Spleen (tissue), 11 donors: ENCODE measurements around the gene CCL4. TPM values are rescaled to one million over a fixed set of nuclear protein-coding genes. Genes with fewer than 3 reads are reported as not detected.

ENCODE experiments used
- DNase-seq: peaks from one replicate; pipeline ENCODE4 v3.0.0-alpha.2; 2020
- H3K27ac ChIP-seq, 8 donors: fragments of 200-600 bp; sonication (generic) in 7 of 8; 1 replicate in 4 of 8; 2 replicates in 4 of 8; pipeline versions ENCODE4 v1.5.0 to v1.8.0; 2016 to 2021; ENCODE audit warnings: inconsistent platforms in 4 of 8, mild to moderate bottlenecking in 4 of 8, moderate library complexity in 1 of 8
- H3K27me3 ChIP-seq, 7 donors: fragments of 200-600 bp; sonication (generic) in 6 of 7; replicated peaks in 1 of 7; 1 replicate in 4 of 7; 2 replicates in 3 of 7; pipeline versions ENCODE4 v1.5.0 to v1.8.0; 2016 to 2021; ENCODE audit warnings: inconsistent platforms in 3 of 7, mild to moderate bottlenecking in 1 of 7
- H3K36me3 ChIP-seq, 6 donors: fragments of 200-600 bp; sonication (generic) in 5 of 6; 1 replicate in 4 of 6; 2 replicates in 2 of 6; pipeline versions ENCODE4 v1.5.0 to v1.8.0; 2016 to 2021; ENCODE audit warnings: inconsistent platforms in 2 of 6
- H3K4me1 ChIP-seq, 6 donors: fragments of 200-600 bp; sonication (generic) in 5 of 6; 1 replicate in 3 of 6; 2 replicates in 3 of 6; pipeline versions ENCODE4 v1.5.0 to v1.8.0; 2016 to 2021; ENCODE audit warnings: inconsistent platforms in 3 of 6
- H3K4me3 ChIP-seq, 8 donors: fragments of 200-600 bp; sonication (generic) in 7 of 8; 1 replicate in 4 of 8; 2 replicates in 4 of 8; pipeline versions ENCODE4 v1.5.0 to v1.8.0; 2016 to 2021; ENCODE audit warnings: inconsistent platforms in 4 of 8, mild to moderate bottlenecking in 4 of 8, moderate library complexity in 2 of 8
- H3K9me3 ChIP-seq, 8 donors: fragments of 200-600 bp; sonication (generic) in 7 of 8; 1 replicate in 4 of 8; 2 replicates in 4 of 8; pipeline versions ENCODE4 v1.5.0 to v1.8.0; 2016 to 2021; ENCODE audit warnings: inconsistent platforms in 4 of 8
- POLR2A ChIP-seq, 3 donors: fragments of 450-650 bp; IDR thresholded peaks; one replicate each; pipeline ENCODE4 v1.5.1; 2017; ENCODE audit warnings: antibody characterized with exemption in 3 of 3, mild to moderate bottlenecking in 1 of 3
- POLR2AphosphoS5 ChIP-seq, 3 donors: sonication (generic); formaldehyde crosslinking; IDR thresholded peaks; one replicate each; pipeline ENCODE4 v1.5.1; 2017; ENCODE audit warnings: antibody characterized with exemption in 3 of 3
- WGBS, 5 donors: extraction: QIAGEN DNeasy Blood & Tissue Kit in 3 of 5; methylation state at CpG; one replicate each; pipeline versions ENCODE4 v1.1.5 to v1.1.7; 2013 to 2018; 5-methylcytosine and 5-hydroxymethylcytosine counted together
- intact Hi-C: fragments of 100-400 bp; cut with DNase I; formaldehyde crosslinking; loops from one replicate; pipeline ENCODE4 v1.15.0; 2023; ENCODE audit warnings: low total_unique reads
- polyA plus RNA-seq, 3 donors: library from polyadenylated mRNA; stranded (reverse); fragments of 200-250 nt; gene quantifications; one replicate each; pipeline ENCODE4 v1.2.1, GENCODE V29; 2013
- total RNA-seq, 7 donors: library from RNA; depleted of rRNA in 3 of 7; stranded (reverse); fragments of >200 nt in 3 of 7; fragmentation: NEBNext Ultra II Directional in 4 of 7; extraction: Animal tissue kit (Norgen Biotek cat#: 25700) in 4 of 7; gene quantifications; one replicate each; pipeline versions ENCODE4 v1.1.0 to v1.2.1, GENCODE V29; 2016 to 2021
- TF ChIP-seq, protein P1 (sequence below), 11 experiments: fragments of 200-600 bp in 7 of 11; fragments of 450-650 bp in 4 of 11; sonication (generic) in 4 of 11; IDR thresholded peaks in 8 of 11; conservative IDR thresholded peaks in 3 of 11; 1 replicate in 7 of 11; 2 replicates in 4 of 11; pipeline versions ENCODE4 v1.4.0 to v1.8.0; 2016 to 2021; ENCODE audit warnings: antibody characterized with exemption in 11 of 11, inconsistent platforms in 4 of 11, mild to moderate bottlenecking in 1 of 11
- donor health status: healthy with polysubstance abuse.
- donor health status: DM: no; HTN: no; CAD: no; lungs with moderate emphysema.
- donor health status: DM: no; HTN: no; CAD: no.
- donor health status: Bipolar disorder and iron deficiency.
- donor health status: healthy.
- donor health status: DM: no; HTN: no; CAD: no.
- donor health status: DM: yes; HTN: yes; CAD: no.

The CCL4 gene
- total and polyA plus RNA-seq, 10 donors: 10.1 to 81.0 (median 33.1) TPM

DNA sequence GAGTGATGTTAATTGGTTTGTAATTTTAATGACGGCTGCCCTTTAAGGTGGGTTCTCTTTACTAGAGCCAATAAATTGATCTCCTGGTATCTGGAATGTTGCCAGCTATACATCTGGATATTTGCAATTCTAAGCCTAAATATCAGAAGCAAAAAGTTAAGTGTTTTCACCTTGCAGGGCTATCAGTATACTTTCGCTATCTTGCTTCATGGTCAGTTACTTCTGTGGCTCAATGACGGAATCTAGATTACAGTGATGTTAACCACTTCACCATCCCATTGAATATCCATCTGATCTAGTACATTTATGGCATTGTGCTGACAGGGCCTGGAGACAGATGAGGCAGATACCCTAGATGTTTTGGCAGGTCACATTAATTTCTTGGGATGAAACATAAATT, 28.3 kb downstream of the CCL4 start:
- no peak for DNase-seq
- Histone ChIP-seq H3K9me3 (peaks cover 0 to 4% (median 0%) of the 10 kb centered on the region in 8 donors), H3K27me3 (no peaks in the 10 kb centered on the region), H3K4me3 (no peak overlapping the region), H3K36me3 (no peaks in the 10 kb centered on the region), H3K27ac (peak overlapping the region in 2 of 8 donors; percentile 21 to 28), H3K4me1 (peaks cover 25 to 99% (median 68%) of the 10 kb centered on the region in 6 donors)
- 72 to 89% (median 83%) methylated on average over 3 of the region's 3 CpGs for WGBS, 5 donors
- intact Hi-C loops: no loop called here
- TF ChIP-seq, protein P1, sequence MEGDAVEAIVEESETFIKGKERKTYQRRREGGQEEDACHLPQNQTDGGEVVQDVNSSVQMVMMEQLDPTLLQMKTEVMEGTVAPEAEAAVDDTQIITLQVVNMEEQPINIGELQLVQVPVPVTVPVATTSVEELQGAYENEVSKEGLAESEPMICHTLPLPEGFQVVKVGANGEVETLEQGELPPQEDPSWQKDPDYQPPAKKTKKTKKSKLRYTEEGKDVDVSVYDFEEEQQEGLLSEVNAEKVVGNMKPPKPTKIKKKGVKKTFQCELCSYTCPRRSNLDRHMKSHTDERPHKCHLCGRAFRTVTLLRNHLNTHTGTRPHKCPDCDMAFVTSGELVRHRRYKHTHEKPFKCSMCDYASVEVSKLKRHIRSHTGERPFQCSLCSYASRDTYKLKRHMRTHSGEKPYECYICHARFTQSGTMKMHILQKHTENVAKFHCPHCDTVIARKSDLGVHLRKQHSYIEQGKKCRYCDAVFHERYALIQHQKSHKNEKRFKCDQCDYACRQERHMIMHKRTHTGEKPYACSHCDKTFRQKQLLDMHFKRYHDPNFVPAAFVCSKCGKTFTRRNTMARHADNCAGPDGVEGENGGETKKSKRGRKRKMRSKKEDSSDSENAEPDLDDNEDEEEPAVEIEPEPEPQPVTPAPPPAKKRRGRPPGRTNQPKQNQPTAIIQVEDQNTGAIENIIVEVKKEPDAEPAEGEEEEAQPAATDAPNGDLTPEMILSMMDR (IDR thresholded peaks at IDR 0.05 in 8 of 11, conservative IDR thresholded peaks at IDR 0.05 in 3 of 11): no peak
- TF ChIP-seq POLR2A (IDR thresholded peaks at IDR 0.05) (no peak), POLR2AphosphoS5 (IDR thresholded peaks at IDR 0.05) (no peak)

DNA sequence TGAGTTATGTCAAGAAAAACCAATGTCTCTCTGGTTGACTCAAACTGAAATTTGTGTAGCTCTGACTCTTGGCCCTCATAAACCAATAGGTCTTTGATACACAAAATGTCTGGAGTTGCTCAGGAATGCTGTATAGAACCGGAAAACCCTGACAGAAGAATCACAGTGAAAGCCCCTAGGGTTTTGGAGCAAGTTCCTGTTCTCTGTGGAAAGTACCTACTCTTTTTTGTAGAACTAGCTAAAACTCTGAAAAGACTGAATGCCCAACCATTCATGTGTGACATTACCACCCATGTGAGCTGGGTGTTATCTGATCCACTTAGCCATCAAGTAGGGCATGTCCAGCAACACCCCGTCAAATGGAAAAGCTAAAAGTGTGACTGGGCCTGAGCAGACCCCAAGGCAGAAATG, 28.8 kb downstream of the CCL4 start:
- TF ChIP-seq POLR2AphosphoS5 (IDR thresholded peaks at IDR 0.05): no peak
- TF ChIP-seq, protein P1 (IDR thresholded peaks at IDR 0.05 in 8 of 11, conservative IDR thresholded peaks at IDR 0.05 in 3 of 11): no peak
- no peak for TF ChIP-seq POLR2A (IDR thresholded peaks at IDR 0.05)
- Histone ChIP-seq H3K27me3 (no peaks in the 10 kb centered on the region), H3K27ac (peak overlapping the region in 4 of 8 donors; percentile 1 to 39 (median 24)), H3K4me3 (no peak overlapping the region), H3K36me3 (no peaks in the 10 kb centered on the region), H3K9me3 (no peaks in the 10 kb centered on the region), H3K4me1 (peaks cover 25 to 98% (median 63%) of the 10 kb centered on the region in 6 donors)
- intact Hi-C loops: no loop called here
- WGBS, 5 donors: 57 to 81% (median 69%) methylated on average over 2 of the region's 2 CpGs
- DNase-seq: no peak

DNA sequence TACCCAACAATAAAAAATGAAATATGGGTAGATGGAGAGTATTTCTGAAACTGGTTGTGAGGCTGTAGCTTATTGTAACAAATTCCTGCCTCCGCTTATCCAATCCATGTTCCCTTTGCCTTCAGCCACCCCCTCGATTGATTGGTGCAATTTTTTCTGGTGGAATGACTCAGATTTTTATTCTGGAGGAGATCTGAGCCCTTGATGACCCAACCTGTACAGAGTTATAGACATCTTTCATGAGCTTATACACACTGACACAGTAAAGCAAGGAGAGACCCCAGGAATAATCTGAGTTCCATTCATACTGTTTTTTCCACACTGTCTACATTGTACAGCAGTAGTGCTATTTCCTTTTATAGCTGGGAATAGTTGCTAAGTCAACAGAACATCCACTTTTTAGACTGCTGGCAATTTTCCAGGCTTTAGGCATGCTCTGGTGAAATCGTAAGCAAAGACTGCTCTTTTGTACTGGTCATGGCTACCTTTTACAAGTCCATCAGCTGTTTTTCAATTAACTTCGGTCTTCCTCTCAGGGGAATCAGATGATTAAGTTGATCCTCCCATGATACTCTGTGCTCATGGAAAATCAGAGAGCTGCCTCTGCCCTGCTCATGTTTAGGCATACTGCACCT, 30.1 kb downstream of the CCL4 start:
- H3K4me1 ChIP-seq: peaks cover 25 to 85% (median 52%) of the 10 kb centered on the region in 6 donors
- H3K4me3 ChIP-seq: no peak overlapping the region
- no peaks in the 10 kb centered on the region for H3K27me3 ChIP-seq
- TF ChIP-seq, protein P1 (IDR thresholded peaks at IDR 0.05 in 8 of 11, conservative IDR thresholded peaks at IDR 0.05 in 3 of 11): no peak
- TF ChIP-seq POLR2AphosphoS5 (IDR thresholded peaks at IDR 0.05) (no peak), POLR2A (IDR thresholded peaks at IDR 0.05) (no peak)
- 55 to 69% (median 64%) methylated on average over 4 of the region's 4 CpGs for WGBS, 5 donors
- DNase-seq: no peak
- H3K36me3 ChIP-seq: no peaks in the 10 kb centered on the region
- H3K27ac ChIP-seq: no peak overlapping the region
- no peaks in the 10 kb centered on the region for H3K9me3 ChIP-seq
- intact Hi-C loops: no loop called here

DNA sequence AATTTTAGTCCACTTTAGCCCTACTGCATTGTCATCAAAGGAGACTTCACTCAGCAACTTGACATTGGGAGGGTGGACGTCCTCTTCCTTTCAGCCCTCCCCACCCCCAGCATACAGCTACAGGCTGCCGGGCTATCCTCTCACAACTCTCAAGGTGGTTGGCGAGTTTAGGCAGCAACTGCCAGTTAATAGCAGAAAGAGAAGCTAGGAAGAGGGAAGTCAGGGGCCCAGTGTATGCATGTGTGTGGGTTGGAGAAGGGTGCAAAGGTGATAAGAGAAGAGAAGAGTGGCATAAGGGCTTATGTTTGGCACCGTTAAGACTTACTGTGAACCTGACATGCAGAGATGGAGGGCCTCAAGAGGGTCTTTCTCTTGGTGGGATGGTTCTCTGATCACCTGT, 31.8 kb downstream of the CCL4 start:
- WGBS, 5 donors: 44 to 72% (median 55%) methylated on average over 4 of the region's 4 CpGs
- TF ChIP-seq POLR2A (IDR thresholded peaks at IDR 0.05) (no peak), POLR2AphosphoS5 (IDR thresholded peaks at IDR 0.05) (no peak)
- TF ChIP-seq, protein P1 (IDR thresholded peaks at IDR 0.05 in 8 of 11, conservative IDR thresholded peaks at IDR 0.05 in 3 of 11): no peak
- H3K27ac ChIP-seq: peak overlapping the region in 4 of 8 donors; percentile 12 to 39 (median 24)
- no peaks in the 10 kb centered on the region for H3K36me3 ChIP-seq
- no peaks in the 10 kb centered on the region for H3K27me3 ChIP-seq
- no peak overlapping the region for H3K4me3 ChIP-seq
- no peak for DNase-seq
- no peaks in the 10 kb centered on the region for H3K9me3 ChIP-seq
- intact Hi-C loops: no loop called here
- peaks cover 25 to 67% (median 50%) of the 10 kb centered on the region in 6 donors for H3K4me1 ChIP-seq
